Psoas muscle (tissue), 8 donors: ENCODE results near the gene HMX1. TPM values are rescaled to one million over a fixed set of nuclear protein-coding genes. Genes with fewer than 3 reads are reported as not detected.

ENCODE experiments used
- ATAC-seq, 4 donors: fragments of 200-7000 bp; cut with Tn5 transposase; one replicate each; pipeline ENCODE4 v1.9.1; 2020; ENCODE audit warnings: moderate library complexity in 3 of 4, mild to moderate bottlenecking in 2 of 4
- DNase-seq, 2 donors: peaks; one replicate each; pipeline ENCODE4 v3.0.0-alpha.2; 2020
- H3K27ac ChIP-seq: fragments of 200-600 bp; one replicate; pipeline ENCODE4 v1.8.0; 2022
- H3K27me3 ChIP-seq, 3 donors: fragments of 200-600 bp in 1 of 3; one replicate each; pipeline versions ENCODE4 v1.6.1 to v1.8.0; 2013 to 2022; ENCODE audit warnings: low read length in 2 of 3, mild to moderate bottlenecking in 2 of 3, moderate library complexity in 1 of 3; ENCODE audit not compliant: insufficient read depth in 3 of 3
- H3K36me3 ChIP-seq, 2 donors: fragments of 200-600 bp in 1 of 2; one replicate each; pipeline versions ENCODE4 v1.6.1 to v1.8.0; 2013 to 2022; ENCODE audit warnings: low read depth in 1 of 2, mild to moderate bottlenecking in 1 of 2, moderate library complexity in 1 of 2; ENCODE audit not compliant: insufficient read depth in 1 of 2
- H3K4me1 ChIP-seq: fragments of 200-600 bp; one replicate; pipeline ENCODE4 v1.8.0; 2022
- H3K4me3 ChIP-seq: fragments of 200-600 bp; one replicate; pipeline ENCODE4 v1.8.0; 2022; ENCODE audit warnings: mild to moderate bottlenecking
- H3K9me3 ChIP-seq: fragments of 200-600 bp; one replicate; pipeline ENCODE4 v1.8.0; 2022
- WGBS, 3 donors: extraction: QIAGEN DNeasy Blood & Tissue Kit; methylation state at CpG; one replicate each; pipeline versions ENCODE4 v1.1.6 to v1.1.7; 2013; 5-methylcytosine and 5-hydroxymethylcytosine counted together
- intact Hi-C, 2 donors: fragments of 100-400 bp; cut with DNase I; formaldehyde crosslinking; loops; one replicate each; pipeline versions ENCODE4 v1.11.0 to v1.14.2; 2022
- polyA plus RNA-seq, 3 donors: library from polyadenylated mRNA; stranded (reverse); fragments of 200-250 nt; gene quantifications; one replicate each; pipeline ENCODE4 v1.2.3, GENCODE V29; 2013
- total RNA-seq, 4 donors: library from RNA; stranded (reverse); fragmentation: NEBNext Ultra II Directional in 2 of 4; extraction: Animal tissue kit (Norgen Biotek cat#: 25700) in 2 of 4; gene quantifications; one replicate each; pipeline versions ENCODE4 v1.2.1 to v1.2.4, GENCODE V29; 2021 to 2023
- TF ChIP-seq, protein P1 (sequence below): fragments of 200-600 bp; IDR thresholded peaks from one replicate; pipeline ENCODE4 v1.8.0; 2022; ENCODE audit warnings: antibody characterized with exemption
- donor health status: healthy with polysubstance abuse.
- donor health status: DM: no; HTN: no; CAD: no; lungs with moderate emphysema.
- donor health status: Bipolar disorder and iron deficiency.
- donor health status: healthy.
- donor health status: DM: yes; HTN: yes; CAD: no.
- donor health status: DM: no; HTN: no; CAD: no.
- donor health status: DM: no; HTN: no; CAD: no.
- donor health status: DM: yes; HTN: yes; CAD: no.

The HMX1 gene
- total and polyA plus RNA-seq, 7 donors: not detected

DNA sequence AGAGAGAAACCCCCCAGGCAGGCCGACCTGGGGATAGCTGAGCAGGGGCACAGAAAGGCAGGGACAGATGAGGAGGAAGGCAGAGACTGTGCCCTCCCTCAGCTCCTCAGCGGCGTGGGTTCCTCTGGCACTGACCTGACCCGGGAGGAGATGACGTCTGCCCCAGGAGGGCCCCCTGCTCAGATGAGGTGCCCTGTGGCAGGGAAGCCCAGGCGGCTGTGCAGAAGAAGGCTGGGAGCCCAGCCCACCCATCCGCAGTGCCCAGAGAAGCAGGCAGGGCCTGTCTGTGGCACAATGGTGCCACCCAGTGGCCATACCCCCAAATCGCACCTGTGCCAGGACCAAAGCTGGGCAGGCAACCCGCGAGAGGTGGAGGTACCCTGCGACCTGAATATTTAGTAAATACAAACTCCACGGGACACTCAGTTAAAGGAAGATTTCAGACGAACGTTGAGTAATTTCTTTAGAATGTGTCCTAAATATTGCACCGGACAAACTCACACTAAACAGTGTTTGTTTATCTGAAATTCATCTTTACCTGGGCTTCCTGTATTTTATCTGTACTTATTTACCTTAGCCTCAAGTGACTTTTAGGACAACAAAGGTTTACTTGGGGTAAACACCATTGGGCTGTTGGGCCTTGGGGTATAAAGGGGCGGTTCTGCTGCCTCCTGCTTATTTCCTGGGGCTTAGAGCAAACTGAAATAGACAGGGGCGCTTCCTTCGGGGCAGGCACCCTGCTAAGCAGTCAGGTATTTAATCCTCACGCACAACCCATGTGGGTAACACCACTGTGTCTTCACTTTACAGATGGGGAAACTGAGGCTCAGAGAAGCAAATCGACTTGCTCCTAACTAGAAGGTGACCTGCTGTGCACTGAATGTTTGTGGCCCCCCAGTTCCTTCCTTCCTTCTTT, 46.5 kb upstream of the HMX1 start:
- Histone ChIP-seq H3K36me3 (no peaks in the 10 kb centered on the region), H3K27ac (no peak overlapping the region), H3K4me3 (no peak overlapping the region), H3K27me3 (peaks cover 3 to 23% (median 7%) of the 10 kb centered on the region in 3 donors), H3K9me3 (peaks cover 1% of the 10 kb centered on the region), H3K4me1 (no peaks in the 10 kb centered on the region)
- DNase-seq (peak; percentile 47 to 69), ATAC-seq (peak; percentile 54 to 80 (median 64))
- intact Hi-C loops: loop anchor here (10.0 kb wide), 2 partner anchors 313 to 443 kb away; no protein-coding TSS in a partner anchor
- TF ChIP-seq, protein P1, sequence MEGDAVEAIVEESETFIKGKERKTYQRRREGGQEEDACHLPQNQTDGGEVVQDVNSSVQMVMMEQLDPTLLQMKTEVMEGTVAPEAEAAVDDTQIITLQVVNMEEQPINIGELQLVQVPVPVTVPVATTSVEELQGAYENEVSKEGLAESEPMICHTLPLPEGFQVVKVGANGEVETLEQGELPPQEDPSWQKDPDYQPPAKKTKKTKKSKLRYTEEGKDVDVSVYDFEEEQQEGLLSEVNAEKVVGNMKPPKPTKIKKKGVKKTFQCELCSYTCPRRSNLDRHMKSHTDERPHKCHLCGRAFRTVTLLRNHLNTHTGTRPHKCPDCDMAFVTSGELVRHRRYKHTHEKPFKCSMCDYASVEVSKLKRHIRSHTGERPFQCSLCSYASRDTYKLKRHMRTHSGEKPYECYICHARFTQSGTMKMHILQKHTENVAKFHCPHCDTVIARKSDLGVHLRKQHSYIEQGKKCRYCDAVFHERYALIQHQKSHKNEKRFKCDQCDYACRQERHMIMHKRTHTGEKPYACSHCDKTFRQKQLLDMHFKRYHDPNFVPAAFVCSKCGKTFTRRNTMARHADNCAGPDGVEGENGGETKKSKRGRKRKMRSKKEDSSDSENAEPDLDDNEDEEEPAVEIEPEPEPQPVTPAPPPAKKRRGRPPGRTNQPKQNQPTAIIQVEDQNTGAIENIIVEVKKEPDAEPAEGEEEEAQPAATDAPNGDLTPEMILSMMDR: peak; percentile 69
- WGBS, 3 donors: 10 to 13% (median 10%) methylated on average over 18 to 20 of the region's 20 CpGs

DNA sequence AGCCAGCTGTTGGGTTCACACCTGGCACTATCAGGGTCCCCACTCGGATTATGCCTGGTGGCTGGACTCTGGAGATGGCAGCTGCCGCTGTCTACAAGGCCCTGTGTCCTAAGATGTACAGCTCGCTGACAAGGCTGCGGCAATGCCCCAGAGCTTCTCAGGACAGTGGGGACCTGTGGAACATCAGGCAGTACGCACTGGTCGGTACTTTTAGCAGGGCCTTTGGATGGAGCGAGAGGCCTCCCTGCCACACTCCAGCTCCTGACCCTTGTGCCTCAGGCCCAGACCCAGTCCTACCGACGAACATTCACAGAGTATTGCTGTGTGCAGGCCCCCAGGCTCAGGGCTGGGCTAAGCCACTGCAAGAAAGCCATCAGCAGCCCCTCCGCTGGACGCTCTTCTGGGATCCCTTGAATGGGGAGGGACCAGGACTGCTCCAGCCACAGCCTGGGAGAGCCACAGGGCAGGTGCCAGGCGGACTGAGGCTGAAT, 45.7 kb upstream of the HMX1 start:
- WGBS, 3 donors: 85 to 88% (median 86%) methylated on average over 11 to 12 of the region's 12 CpGs
- Histone ChIP-seq H3K9me3 (no peaks in the 10 kb centered on the region), H3K4me1 (no peaks in the 10 kb centered on the region), H3K27me3 (peaks cover 3 to 23% (median 7%) of the 10 kb centered on the region in 3 donors), H3K4me3 (no peak overlapping the region), H3K36me3 (no peaks in the 10 kb centered on the region), H3K27ac (no peak overlapping the region)
- TF ChIP-seq, protein P1: no peak
- peak in 1 of 2 donors; percentile 14 for DNase-seq
- intact Hi-C loops: loop anchor here (10.0 kb wide), 2 partner anchors 313 to 443 kb away; no protein-coding TSS in a partner anchor
- peak in 1 of 4 donors; percentile 22 for ATAC-seq

DNA sequence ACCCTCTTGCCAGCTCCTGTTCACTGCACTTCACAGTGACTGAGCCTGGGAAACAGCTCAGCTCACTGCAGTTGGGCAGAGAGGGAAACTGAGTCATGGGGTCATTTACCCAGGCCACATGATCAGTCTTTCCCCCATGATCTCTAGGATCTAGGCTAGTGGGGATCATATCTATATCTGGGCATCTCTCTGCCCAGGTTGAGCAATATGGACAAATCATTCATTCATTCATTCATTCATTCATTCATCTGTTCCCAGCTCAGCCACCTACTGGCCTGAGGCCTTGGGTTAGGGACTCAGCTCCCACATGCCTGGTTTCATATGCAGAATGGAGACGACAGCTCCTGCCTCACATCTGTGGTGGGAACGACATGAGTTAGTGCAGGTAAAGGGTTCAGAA, 45.3 kb upstream of the HMX1 start:
- intact Hi-C loops: loop anchor here (10.0 kb wide), 2 partner anchors 312 to 442 kb away; no protein-coding TSS in a partner anchor
- WGBS, 3 donors: 82 to 90% (median 90%) methylated on average over 2 of the region's 2 CpGs
- Histone ChIP-seq H3K9me3 (no peaks in the 10 kb centered on the region), H3K27me3 (peaks cover 3 to 23% (median 7%) of the 10 kb centered on the region in 3 donors), H3K4me3 (no peak overlapping the region), H3K36me3 (no peaks in the 10 kb centered on the region), H3K4me1 (no peaks in the 10 kb centered on the region), H3K27ac (no peak overlapping the region)
- no peak for DNase-seq
- TF ChIP-seq, protein P1: no peak
- ATAC-seq: no peak

DNA sequence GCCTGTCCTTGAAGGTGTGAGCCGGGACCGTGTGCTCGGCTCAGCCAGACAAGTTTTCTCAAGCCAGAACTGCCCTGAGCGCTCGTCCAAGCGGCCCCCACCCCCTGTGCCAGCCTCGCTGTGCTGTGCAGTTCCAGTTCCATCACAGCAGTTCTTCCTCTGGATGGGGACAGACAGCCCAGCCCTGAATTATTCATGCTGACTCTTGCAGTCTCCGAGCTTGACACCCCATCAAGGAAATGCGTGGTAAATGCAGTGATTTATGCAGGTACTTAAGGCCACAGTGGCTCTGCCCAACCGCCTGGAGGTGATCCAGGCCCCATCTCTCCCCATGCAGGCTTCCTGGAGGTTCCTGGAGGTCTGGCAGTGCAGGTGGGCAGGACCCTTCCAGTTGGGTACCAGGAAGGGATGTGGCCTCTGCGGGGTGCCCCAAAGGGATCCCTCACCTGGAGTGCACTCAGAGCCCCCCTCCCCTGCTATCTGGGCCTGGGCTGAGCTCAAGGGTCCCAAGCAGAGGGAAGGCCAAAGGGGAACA, 44.8 kb upstream of the HMX1 start:
- peaks cover 3 to 23% (median 7%) of the 10 kb centered on the region in 3 donors for H3K27me3 ChIP-seq
- intact Hi-C loops: loop anchor here (10.0 kb wide), 2 partner anchors 312 to 442 kb away; no protein-coding TSS in a partner anchor
- no peak overlapping the region for H3K4me3 ChIP-seq
- DNase-seq: peak in 1 of 2 donors; percentile 20
- no peak for ATAC-seq
- 41 to 48% (median 47%) methylated on average over 11 of the region's 11 CpGs for WGBS, 3 donors
- TF ChIP-seq, protein P1: no peak
- no peaks in the 10 kb centered on the region for H3K36me3 ChIP-seq
- H3K27ac ChIP-seq: no peak overlapping the region
- H3K4me1 ChIP-seq: no peaks in the 10 kb centered on the region
- no peaks in the 10 kb centered on the region for H3K9me3 ChIP-seq
